Ovary (tissue), 3 donors: ENCODE data around the gene RPS15.

Experiments
- EP300 ChIP-seq: sonication (generic); formaldehyde crosslinking; IDR thresholded peaks from one replicate; pipeline ENCODE4 v1.6.1; 2017; ENCODE audit warnings: antibody characterized with exemption
- POLR2A ChIP-seq: fragments of 450-650 bp; IDR thresholded peaks from one replicate; pipeline ENCODE4 v1.6.1; 2017; ENCODE audit warnings: antibody characterized with exemption, mild to moderate bottlenecking, moderate library complexity
- TF ChIP-seq, protein P1 (sequence below), 3 donors: fragments of 450-650 bp in 2 of 3; fragments of 200-600 bp in 1 of 3; IDR thresholded peaks; one replicate each; pipeline versions ENCODE4 v1.5.1 to v1.8.0; 2016 to 2022; ENCODE audit warnings: antibody characterized with exemption in 3 of 3, mild to moderate bottlenecking in 1 of 3
- donor health status: DM: no; HTN: no; CAD: no.

DNA sequence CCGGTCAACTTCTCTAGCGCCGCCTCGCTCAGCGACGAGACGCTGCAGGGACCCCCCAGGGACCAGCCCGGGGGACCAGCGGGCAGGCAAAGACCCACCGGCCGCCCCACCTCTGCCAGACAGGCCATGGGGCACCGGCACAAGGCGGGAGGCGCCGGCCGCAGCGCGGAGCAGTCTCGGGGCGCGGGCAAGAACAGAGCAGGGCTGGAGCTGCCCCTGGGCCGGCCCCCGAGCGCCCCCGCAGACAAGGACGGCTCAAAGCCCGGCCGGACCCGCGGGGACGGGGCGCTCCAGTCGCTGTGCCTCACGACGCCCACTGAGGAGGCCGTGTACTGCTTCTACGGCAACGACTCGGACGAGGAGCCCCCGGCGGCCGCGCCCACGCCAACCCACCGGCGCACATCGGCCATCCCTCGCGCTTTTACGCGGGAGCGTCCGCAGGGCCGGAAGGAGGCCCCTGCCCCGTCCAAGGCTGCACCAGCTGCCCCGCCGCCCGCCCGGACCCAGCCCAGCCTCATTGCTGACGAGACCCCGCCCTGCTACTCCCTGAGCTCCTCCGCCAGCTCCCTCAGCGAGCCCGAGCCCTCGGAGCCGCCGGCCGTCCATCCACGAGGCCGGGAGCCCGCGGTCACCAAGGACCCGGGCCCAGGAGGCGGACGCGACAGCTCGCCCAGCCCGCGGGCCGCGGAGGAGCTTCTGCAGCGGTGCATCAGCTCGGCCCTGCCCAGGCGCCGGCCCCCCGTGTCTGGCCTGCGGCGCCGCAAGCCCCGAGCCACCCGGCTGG lies 29.5 kb downstream of the RPS15 start:
- TF ChIP-seq, protein P1, sequence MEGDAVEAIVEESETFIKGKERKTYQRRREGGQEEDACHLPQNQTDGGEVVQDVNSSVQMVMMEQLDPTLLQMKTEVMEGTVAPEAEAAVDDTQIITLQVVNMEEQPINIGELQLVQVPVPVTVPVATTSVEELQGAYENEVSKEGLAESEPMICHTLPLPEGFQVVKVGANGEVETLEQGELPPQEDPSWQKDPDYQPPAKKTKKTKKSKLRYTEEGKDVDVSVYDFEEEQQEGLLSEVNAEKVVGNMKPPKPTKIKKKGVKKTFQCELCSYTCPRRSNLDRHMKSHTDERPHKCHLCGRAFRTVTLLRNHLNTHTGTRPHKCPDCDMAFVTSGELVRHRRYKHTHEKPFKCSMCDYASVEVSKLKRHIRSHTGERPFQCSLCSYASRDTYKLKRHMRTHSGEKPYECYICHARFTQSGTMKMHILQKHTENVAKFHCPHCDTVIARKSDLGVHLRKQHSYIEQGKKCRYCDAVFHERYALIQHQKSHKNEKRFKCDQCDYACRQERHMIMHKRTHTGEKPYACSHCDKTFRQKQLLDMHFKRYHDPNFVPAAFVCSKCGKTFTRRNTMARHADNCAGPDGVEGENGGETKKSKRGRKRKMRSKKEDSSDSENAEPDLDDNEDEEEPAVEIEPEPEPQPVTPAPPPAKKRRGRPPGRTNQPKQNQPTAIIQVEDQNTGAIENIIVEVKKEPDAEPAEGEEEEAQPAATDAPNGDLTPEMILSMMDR (IDR thresholded peaks at IDR 0.05) = no peak
- TF ChIP-seq POLR2A (no peak), EP300 (no peak)
